ENCODE results near the gene OSBPL5. TPM values are rescaled to one million over a fixed set of nuclear protein-coding genes. Genes with fewer than 3 reads are reported as not detected.

OSBPL5 gene
- total RNA-seq, result 42.9 and 48.1 TPM in 2 replicates

GRCh38 chr11:3165152-3165705 is at the start of gene OSBPL5:
OSBPL5 (minus strand) TSS chr11:3165310; CDS start chr11:3129148, 36,162 bp downstream.

GRCh38 chr11:3057069-3057963 is 107.8 kb downstream of the OSBPL5 start, which contains the start of gene CARS1:
CARS1 (minus strand) TSS chr11:3057423; CDS start chr11:3057367, 56 bp downstream.

Small RNA genes lying within 50 kb of the gene (small RNA-seq; reads per million reads assigned to genes)
- gene RNU1-91P, result not detected

Other genes with a start within 250 kb of the OSBPL5 start
- 3.1 and 3.9 TPM in 2 replicates for gene PHLDA2, start 235.9 kb downstream of the OSBPL5 start, total RNA-seq
- gene NAP1L4, start 173.0 kb downstream of the OSBPL5 start, total RNA-seq, result 91.5 and 101 TPM in 2 replicates
- 73.4 and 75.1 TPM in 2 replicates for gene CARS1, start 107.9 kb downstream of the OSBPL5 start, total RNA-seq
- not detected in 2 replicates for gene MRGPRG, start 53.5 kb upstream of the OSBPL5 start, total RNA-seq
- 0.54 and 0.78 TPM in 2 replicates for gene MRGPRE, start 67.1 kb upstream of the OSBPL5 start, total RNA-seq
- gene ZNF195, start 213.8 kb upstream of the OSBPL5 start, total RNA-seq, result 12.2 and 15.5 TPM in 2 replicates